ENCODE data around the gene SPATA45. TPM values are rescaled to one million over a fixed set of nuclear protein-coding genes. Genes with fewer than 3 reads are reported as not detected.

Gene SPATA45
- total and polyA plus RNA-seq, 2 donors (not counting 1 experiment from before 2014, with no cell fraction given): 0.64 TPM; not detected in 1

GRCh38 chr1:212858461-212859265 lies 11.2 kb upstream of the SPATA45 start:
- CTCF ChIA-PET: interaction anchor here (0.6 to 1.6 kb wide), 4 partner anchors 26 to 574 kb away, joined by 3 to 5 read pairs (median 4); no protein-coding TSS in a partner anchor
- TF ChIP-seq CTCF (IDR thresholded peaks at IDR 0.05) (no peak), EZH2 (IDR thresholded peaks at IDR 0.05; ENCODE audit: borderline replicate concordance, insufficient read depth, low read depth, low read length, poor library complexity, severe bottlenecking) (no peak)
- peaks cover 41% of the 10 kb centered on the region for H3K79me2 ChIP-seq (ENCODE audit: control insufficient read depth, insufficient read depth, low read length)
- H3K9me3 Mint-ChIP-seq (ENCODE audit: insufficient read depth): no peaks in the 10 kb centered on the region
- peak overlapping the region; percentile 51 to 85 for H3K27ac ChIP-seq (ENCODE audit: low read length in 2 of 2)
- POLR2A ChIA-PET: interaction anchor here (0.6 to 2.1 kb wide), 4 partner anchors 22 to 157 kb away, joined by 4 to 14 read pairs (median 5); partner anchors contain the start of gene ANGEL2
- H3K4me3 ChIP-seq (ENCODE audit: control extremely low read depth in 1 of 5, extremely low read depth in 1 of 5, insufficient read depth in 1 of 5, low read depth in 2 of 5, low read length in 4 of 5): peak overlapping the region; percentile 31 to 96 (median 79)
- peaks cover 24% of the 10 kb centered on the region for H3K4me1 Mint-ChIP-seq
- no peaks in the 10 kb centered on the region for H3K27me3 ChIP-seq (replicated peaks in 1 of 4; ENCODE audit: control extremely low read depth in 1 of 4, control insufficient read depth in 3 of 4, insufficient read depth in 4 of 4, low read length in 3 of 4)
- H3K36me3 ChIP-seq (replicated peaks in 1 of 2; ENCODE audit: control extremely low read depth in 1 of 2, control insufficient read depth in 1 of 2, extremely low read depth in 1 of 2, insufficient read depth in 2 of 2, low read length in 1 of 2): peaks cover 0 to 4% of the 10 kb centered on the region in 2 experiments
- H3K27me3 Mint-ChIP-seq: no peaks in the 10 kb centered on the region
- WGBS (ENCODE audit: insufficient coverage): 8% methylated on average over 52 of the region's 54 CpGs
- peak overlapping the region; percentile 96 for H3K9ac ChIP-seq (ENCODE audit: low read length)
- ATAC-seq (ENCODE audit: low read depth) (peak; percentile 4), DNase-seq (peak; percentile 59)
- peaks cover 0 to under 1% (median 0%) of the 10 kb centered on the region in 3 donors for H3K9me3 ChIP-seq (ENCODE audit: control extremely low read depth in 1 of 3, control insufficient read depth in 2 of 3, insufficient read depth in 1 of 3, low read length in 2 of 3)
- H2AFZ ChIP-seq (ENCODE audit: insufficient read depth, low read depth, low read length, poor library complexity, severe bottlenecking): peak overlapping the region; percentile 99
- peak overlapping the region; percentile 95 for H3K4me3 Mint-ChIP-seq
- no peaks in the 10 kb centered on the region for H4K20me1 ChIP-seq (ENCODE audit: control insufficient read depth, insufficient read depth, low read length, poor library complexity, severe bottlenecking)
- intact Hi-C loops (cut with micrococcal nuclease): loop anchor here (1.0 to 5.0 kb wide), 8 partner anchors 67 to 1424 kb away; partner anchors contain the start of genes ANGEL2, DTL, INTS7 and NSL1
- peak overlapping the region; percentile 96 for H3K27ac Mint-ChIP-seq
- H3K4me2 ChIP-seq (replicated peaks; ENCODE audit: low read depth, low read length, poor library complexity, severe bottlenecking): peak overlapping the region; percentile 94
- H3K4me1 ChIP-seq (ENCODE audit: control insufficient read depth in 2 of 2, insufficient read depth in 2 of 2, low read length in 2 of 2): peaks cover 25 to 32% of the 10 kb centered on the region in 2 donors
